Activated T-cell treated with anti-CD3 and anti-CD28 coated beads for 24 hours (primary cell): ENCODE results near the gene FREM1.
A peak's percentile ranks its signal among the peaks of the same experiment; 100 is the strongest.

Experiments used
- DNase-seq: peaks from one replicate; pipeline ENCODE4 v3.0.0-alpha.2; 2020; ENCODE audit warnings: low read depth

Gene FREM1

GRCh38 chr9:14868772-14869583 lies 41.2 kb downstream of the FREM1 start:
- no peak for DNase-seq

- no peak for DNase-seq
Observed at GRCh38 chr9:14868418-14868771, 41.8 kb downstream of the FREM1 start.

- DNase-seq = no peak
Observed at GRCh38 chr9:14866200-14866749, 44.0 kb downstream of the FREM1 start.

DNA sequence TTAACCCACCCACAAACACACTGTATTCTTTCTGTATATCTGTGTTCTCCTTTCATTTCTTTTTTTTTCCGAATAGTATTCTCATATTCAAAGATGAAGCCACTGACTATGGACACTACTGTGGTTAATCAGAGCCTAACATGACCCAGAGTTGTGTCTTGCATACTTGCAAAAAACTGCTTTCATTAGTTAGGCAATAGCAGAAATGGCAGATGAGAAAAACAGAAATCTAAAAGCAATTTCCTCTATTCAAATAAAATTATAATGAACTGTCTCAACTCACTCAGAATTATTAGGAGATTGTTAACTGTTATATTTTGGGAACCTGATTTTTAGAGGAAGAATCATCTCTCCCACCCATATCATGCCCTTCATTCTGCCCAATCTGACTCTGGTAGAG lies 45.9 kb downstream of the FREM1 start:
- DNase-seq = no peak

GRCh38 chr9:14863402-14863801 lies 46.8 kb downstream of the FREM1 start:
- no peak for DNase-seq

DNA sequence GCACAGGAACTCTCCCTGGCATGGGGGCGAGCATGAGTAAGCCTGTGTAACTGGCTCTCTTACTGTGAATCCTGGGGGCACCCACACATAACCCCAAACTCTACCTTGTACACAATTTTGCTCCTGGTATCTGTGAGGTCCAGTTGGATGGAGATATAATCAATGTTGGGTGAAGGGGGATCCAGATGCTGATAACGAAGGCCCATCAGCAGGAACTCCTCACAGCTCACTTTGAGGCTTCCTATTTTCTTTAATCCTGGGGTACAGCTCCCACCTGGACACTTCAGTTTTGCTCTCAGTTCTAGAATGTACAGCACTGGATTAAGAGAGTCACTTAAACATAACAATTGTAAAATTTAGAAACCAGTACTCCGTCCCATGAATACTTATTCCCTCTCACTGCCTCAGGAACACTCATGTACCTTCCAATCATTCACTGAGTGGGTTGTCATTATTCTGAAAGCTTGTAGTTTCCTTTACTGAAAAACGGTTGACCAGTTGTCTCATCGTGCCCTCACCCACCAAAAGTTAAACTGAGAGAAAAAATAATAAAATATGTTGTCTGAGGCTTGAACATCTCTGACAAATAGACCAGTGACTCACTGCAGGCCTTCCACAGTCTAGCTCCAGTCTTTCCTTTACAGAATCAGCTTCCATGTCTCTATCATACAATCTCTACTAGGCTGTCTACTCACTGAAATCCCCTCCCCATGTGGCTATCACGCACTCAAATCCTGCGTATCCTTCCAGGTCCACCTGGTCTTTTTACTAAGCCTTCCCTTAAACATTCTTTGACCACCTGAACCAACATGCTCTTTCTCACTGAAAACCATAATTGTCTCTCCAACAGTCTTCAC lies 52.6 kb downstream of the FREM1 start:
- no peak for DNase-seq

- no peak for DNase-seq
Observed at GRCh38 chr9:14849851-14850250, 60.4 kb downstream of the FREM1 start.

- no peak for DNase-seq
Observed at GRCh38 chr9:14849296-14849695, 60.9 kb downstream of the FREM1 start.

- DNase-seq = peak; percentile 30
Observed at GRCh38 chr9:14846871-14847311, 63.3 kb downstream of the FREM1 start.

DNA sequence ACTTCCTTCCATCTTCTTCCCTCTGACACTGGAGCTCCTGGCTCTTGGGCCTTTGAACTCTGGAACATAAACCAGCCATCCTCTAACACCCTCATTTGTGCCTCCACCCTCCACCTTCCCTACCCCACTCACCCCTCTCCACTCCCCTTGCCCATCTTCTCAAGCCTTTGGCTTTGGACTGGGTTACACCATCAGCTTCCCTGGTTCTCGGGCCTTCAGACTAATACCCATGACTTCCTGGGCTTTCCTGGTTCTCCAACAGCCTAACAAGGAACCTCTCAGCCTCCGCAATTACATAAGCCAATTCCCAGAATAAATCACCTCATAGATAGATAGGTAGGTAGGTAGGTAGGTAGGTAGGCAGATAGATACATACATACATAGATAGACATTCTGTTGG lies 67.1 kb downstream of the FREM1 start:
- no peak for DNase-seq

- no peak for DNase-seq
Observed at GRCh38 chr9:14842269-14842668, 68.0 kb downstream of the FREM1 start.

DNA sequence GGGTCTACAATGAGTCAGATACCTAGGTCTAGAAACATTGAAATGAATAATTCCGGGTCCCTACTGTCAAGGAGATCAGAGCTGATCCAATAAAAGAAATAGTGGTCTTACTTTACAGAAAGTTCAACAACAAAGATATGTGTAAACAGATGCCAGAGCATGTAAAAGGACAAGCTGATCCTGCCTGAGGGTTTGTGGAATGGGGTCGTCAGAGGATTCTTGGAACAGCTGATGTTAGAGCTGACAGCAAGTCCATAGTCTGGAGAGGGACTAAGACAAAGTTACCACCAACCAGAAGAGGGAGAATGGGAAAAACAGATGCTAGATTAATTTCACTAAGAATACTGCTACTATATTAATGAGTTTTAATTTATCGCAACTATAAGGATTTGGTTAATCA lies 71.5 kb downstream of the FREM1 start:
- no peak for DNase-seq

- DNase-seq = no peak
Observed at GRCh38 chr9:14836885-14837284, 73.3 kb downstream of the FREM1 start.

DNA sequence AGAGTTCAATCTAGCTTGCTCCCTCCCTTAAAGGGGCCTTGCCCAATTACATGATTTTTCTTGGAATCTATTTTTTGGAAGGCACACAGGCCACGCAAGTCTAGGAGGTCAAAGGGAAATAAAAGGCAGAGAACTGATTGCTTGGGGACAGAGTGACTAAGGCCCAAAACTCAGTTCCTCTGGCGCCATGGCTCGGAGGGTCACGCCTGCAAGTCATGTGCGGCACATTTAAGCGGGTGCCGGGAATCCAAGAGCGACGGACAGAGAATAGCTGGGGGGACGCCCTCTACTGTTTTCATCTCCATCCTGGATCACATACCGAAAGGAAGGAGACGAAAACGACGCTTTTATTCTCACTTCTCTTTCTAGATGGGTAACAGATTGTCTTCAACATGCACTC lies 78.6 kb downstream of the FREM1 start:
- no peak for DNase-seq

- DNase-seq = no peak
Observed at GRCh38 chr9:14831074-14831473, 79.2 kb downstream of the FREM1 start.

DNA sequence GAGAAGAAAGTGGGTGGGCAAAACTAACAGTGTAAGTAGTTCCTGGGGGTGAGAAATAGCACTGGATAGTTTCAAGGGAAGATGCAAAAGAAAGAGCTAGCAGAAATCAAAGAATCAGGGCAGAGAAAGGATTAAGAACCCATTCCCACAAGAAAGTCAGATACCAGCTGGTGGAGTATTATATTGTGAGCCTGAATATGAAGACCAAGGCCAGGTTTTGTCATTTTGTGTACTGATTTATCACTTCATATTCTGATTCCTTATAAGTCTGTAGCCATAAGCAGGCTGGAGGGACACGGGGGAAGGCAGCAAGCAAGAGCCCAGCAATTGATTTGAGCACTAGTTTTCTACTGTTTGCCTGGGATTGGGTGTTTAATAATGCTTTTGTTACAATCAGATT lies 80.2 kb downstream of the FREM1 start:
- DNase-seq = no peak

GRCh38 chr9:14829204-14829603 lies 81.0 kb downstream of the FREM1 start:
- no peak for DNase-seq

DNA sequence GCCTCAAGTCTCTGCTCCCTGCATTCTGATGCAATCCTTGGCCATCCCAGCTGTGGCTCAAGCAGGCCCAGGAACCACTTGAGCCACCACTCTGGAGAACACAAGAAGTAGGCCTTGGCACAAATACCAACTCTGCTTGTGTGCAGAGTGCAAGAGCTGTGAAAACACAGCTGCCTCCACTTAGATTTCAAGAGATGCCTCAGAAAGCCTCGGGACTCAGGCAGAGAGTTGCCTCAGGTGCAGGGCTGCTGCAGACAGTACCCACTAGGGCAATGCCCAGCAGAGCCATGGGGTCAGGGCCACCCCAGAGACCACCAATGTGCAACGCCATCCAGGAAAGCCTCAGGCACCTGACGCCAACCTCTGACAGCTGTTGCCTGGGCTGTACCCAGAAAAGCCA lies 82.4 kb downstream of the FREM1 start:
- no peak for DNase-seq

DNA sequence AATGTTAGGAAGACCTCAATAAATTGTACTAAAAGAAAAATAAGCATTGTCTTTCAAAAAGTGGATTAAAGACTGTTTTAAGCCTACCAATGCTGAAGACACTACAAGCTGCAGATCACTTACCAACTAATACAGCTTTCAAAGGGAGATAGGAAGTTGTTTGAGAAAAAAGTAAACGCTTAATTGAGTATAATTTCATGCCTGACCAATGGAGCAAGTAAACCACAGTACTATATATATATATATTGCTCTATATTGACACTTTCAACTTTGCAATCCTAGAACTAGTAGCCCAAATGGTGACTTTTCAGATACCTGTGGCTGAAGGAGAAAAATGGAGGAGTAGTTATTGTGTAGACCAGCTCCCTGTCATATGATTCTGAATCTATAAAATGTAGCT lies 85.7 kb downstream of the FREM1 start:
- no peak for DNase-seq

GRCh38 chr9:14823800-14824199 lies 86.4 kb downstream of the FREM1 start:
- no peak for DNase-seq

GRCh38 chr9:14822666-14823065 lies 87.6 kb downstream of the FREM1 start:
- DNase-seq = no peak

GRCh38 chr9:14819183-14819582 lies 91.0 kb downstream of the FREM1 start:
- no peak for DNase-seq

- no peak for DNase-seq
Observed at GRCh38 chr9:14814249-14814628, 96.0 kb downstream of the FREM1 start.
